ENCODE data around the gene GIT2.
"Not testable (repeated sequence)": the region's sequence is repeated elsewhere in the genome, so short reads cannot be mapped to it uniquely, and the experiment has no call there.

GIT2 gene, protein sequence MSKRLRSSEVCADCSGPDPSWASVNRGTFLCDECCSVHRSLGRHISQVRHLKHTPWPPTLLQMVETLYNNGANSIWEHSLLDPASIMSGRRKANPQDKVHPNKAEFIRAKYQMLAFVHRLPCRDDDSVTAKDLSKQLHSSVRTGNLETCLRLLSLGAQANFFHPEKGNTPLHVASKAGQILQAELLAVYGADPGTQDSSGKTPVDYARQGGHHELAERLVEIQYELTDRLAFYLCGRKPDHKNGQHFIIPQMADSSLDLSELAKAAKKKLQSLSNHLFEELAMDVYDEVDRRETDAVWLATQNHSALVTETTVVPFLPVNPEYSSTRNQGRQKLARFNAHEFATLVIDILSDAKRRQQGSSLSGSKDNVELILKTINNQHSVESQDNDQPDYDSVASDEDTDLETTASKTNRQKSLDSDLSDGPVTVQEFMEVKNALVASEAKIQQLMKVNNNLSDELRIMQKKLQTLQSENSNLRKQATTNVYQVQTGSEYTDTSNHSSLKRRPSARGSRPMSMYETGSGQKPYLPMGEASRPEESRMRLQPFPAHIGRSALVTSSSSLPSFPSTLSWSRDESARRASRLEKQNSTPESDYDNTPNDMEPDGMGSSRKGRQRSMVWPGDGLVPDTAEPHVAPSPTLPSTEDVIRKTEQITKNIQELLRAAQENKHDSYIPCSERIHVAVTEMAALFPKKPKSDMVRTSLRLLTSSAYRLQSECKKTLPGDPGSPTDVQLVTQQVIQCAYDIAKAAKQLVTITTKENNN

GRCh38 chr12:109995686-109996482, at the start of gene GIT2:
GIT2 (minus strand) TSS chr12:109996368; CDS start chr12:109996224, 144 bp downstream.
- FAIRE-seq, result no peak
- DNase-seq (ENCODE audit: low spot score), result peak; percentile 74

- DNase-seq (ENCODE audit: low spot score) (no peak), FAIRE-seq (no peak)
Observed at GRCh38 chr12:110042264-110042663, 46.1 kb upstream of the GIT2 start.

DNA sequence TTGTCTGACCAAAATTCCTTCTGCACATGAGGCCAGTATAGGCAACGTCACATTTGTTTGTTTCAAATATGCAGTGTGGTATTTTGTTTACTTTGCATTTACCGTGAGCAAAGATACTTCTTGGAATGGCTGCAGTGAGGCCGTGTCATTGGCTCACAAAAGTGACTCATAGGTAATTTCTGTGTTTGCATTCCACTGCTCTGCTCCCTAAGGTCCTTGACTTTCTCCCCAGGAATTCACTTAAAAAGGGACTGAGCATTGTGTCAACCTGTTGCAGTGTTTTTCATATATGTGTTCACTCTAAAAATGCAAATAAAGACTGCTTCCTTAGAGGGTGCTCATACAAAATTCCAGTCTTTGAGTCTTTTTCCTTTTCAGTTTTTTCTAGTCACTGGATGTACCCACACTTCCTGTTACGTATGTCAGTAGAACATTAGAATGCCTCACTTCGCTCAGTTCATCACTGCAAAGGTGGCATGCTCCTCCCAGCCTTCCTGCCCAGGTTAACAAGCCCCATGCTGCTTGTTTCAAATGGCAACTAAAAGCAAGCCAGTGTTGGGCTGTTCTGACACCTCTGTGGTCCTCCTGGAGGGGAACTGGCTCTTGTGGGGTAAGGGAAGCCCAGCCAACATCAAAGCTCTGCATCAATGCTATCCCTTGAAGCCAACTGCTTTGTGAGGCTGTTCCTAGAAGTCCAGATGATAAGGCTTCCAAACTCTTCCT, 43.1 kb upstream of the GIT2 start:
- FAIRE-seq (peak; percentile 75), DNase-seq (ENCODE audit: low spot score) (peak; percentile 71)

- DNase-seq (ENCODE audit: low spot score) (no peak), FAIRE-seq (no peak)
Observed at GRCh38 chr12:110038741-110039084, 42.5 kb upstream of the GIT2 start.

DNA sequence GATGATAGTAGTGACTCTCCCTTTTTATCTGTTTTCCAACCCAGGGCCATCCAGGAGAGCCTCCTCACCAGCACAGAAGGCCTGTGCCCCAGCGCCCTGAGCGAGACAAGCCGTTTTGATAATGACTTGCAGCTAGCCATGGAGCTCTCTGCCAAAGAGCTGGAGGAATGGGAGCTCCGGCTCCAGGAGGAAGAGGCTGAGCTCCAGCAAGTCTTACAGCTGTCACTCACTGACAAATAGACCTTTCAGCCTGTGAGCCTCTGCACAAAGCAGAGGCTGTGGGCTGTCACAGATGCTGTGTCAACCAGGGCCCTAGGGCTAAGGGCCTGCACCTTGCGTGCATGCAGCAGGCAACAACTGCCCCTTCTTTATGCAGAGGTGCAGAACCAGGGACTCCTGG, 41.1 kb upstream of the GIT2 start:
- DNase-seq (ENCODE audit: low spot score) (no peak), FAIRE-seq (no peak)

- FAIRE-seq (no peak), DNase-seq (ENCODE audit: low spot score) (no peak)
Observed at GRCh38 chr12:110035534-110036104, 39.5 kb upstream of the GIT2 start.

DNA sequence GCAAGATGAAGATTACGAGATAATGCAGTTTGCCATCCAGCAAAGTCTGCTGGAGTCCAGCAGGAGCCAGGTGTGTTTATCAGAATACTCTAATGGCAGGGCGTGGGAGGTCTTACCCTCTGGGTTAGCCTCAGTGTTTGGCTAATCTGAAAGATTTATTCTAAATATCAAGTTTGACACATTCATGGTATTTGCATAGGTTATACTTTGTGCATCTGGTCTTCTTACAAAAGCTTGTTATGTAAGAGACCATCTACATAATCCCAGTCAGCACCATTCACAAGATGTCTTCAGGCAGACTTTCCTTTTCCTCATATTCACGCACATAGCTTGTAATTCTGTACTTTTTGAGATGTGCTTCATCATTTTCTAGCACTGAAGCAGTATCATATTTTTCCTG, 37.7 kb upstream of the GIT2 start:
- DNase-seq (ENCODE audit: low spot score), result no peak
- FAIRE-seq, result no peak

DNA sequence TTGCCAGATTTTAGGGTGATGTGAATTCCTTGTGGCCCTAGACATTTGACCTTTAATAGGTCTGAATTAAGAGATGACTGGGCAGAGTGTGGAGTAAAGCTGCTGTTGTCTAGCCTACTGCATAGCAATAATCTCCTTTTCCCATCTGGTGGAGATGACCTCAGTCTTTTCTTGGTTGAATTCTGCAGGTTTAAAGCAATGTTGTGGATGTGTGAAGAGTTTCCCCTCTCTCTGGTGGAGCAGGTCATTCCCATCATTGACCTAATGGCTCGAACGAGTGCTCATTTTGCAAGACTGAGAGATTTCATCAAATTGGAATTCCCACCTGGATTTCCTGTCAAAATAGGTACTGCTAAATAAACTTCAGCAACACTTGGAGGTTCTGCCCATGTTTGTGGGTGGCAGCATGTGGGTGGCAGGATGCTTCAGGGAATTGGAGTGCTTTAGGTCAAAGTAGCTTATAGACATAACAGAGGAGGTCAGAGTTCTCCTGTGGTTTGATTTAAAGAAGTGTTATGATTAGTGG, 33.2 kb upstream of the GIT2 start:
- FAIRE-seq, result no peak
- no peak for DNase-seq (ENCODE audit: low spot score)

- no peak for DNase-seq (ENCODE audit: low spot score)
- no peak for FAIRE-seq
Observed at GRCh38 chr12:110028323-110028722, 32.2 kb upstream of the GIT2 start.

GRCh38 chr12:110024051-110024450, 27.9 kb upstream of the GIT2 start:
- no peak for FAIRE-seq
- no peak for DNase-seq (ENCODE audit: low spot score)

DNA sequence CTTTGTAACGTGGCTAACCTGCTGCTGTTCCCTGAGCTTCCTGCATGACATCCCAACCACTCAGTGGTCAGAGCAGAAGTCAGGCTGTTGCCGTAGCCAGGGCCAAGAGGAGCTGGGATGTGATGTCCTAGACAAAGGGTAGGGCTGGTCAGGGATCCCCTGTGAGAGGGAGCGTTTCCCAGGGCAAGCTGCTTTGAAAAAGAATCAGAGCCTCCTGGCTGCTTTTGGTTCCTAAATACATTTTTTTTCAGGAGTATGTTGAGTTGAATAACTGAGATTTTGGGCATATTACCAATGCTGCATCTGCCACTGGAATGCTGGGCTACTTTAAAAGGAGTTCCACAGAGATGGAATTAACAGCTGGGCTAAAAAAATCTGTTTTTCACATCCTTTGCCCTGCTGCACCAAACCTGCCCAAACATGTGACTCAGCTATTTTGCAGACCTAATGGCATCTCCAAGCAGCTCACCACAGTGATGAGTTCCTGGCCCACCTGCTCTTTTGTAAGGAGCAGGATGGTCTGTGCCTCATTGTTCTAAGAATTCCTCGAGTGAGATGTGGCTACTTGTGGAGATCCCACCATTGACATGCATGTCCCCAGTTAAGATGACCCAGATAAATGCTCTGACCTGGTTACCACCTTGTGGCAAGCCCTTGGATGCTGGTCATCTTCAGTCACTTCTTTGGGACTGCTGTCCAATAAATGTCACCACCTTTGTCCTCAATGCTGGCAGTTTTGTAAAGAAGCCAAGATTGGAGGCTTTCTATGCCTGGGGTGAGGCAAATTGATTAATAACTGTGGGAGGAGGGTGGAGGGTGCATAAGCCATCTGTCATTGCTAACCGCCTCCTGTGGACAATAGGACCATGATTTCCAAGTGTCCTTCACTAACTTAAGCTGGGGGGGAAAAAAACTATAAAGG, 27.2 kb upstream of the GIT2 start:
- no peak for FAIRE-seq
- no peak for DNase-seq (ENCODE audit: low spot score)

- no peak for FAIRE-seq
- DNase-seq (ENCODE audit: low spot score), result no peak
Observed at GRCh38 chr12:110020956-110021355, 24.8 kb upstream of the GIT2 start.

- no peak for DNase-seq (ENCODE audit: low spot score)
- FAIRE-seq, result no peak
Observed at GRCh38 chr12:110015132-110015531, 19.0 kb upstream of the GIT2 start.

DNA sequence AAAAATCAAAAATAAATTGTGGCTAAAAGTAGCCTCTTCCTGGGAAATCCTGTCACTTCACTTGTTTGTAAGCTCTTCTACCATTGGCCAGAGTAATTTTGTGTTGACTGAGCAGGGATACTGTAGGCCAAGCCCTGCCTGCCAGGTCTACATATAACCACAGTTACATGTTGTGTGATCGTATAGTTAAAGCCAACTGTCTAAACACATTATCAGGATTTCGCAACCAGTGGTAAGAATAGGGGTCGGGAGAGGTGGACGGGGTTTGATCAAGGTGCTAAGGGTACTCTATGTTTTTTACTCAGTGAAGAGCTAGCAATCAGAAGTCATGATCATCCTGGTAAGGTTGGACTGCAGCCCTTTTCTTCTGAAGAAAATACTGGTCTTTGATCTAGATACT, 16.5 kb upstream of the GIT2 start:
- no peak for FAIRE-seq

GRCh38 chr12:110012137-110012536, 16.0 kb upstream of the GIT2 start:
- FAIRE-seq (no peak), DNase-seq (ENCODE audit: low spot score) (no peak)

More for the DNA sequence above, 16.5 kb upstream of the GIT2 start:
- no peak for DNase-seq (ENCODE audit: low spot score)

DNA sequence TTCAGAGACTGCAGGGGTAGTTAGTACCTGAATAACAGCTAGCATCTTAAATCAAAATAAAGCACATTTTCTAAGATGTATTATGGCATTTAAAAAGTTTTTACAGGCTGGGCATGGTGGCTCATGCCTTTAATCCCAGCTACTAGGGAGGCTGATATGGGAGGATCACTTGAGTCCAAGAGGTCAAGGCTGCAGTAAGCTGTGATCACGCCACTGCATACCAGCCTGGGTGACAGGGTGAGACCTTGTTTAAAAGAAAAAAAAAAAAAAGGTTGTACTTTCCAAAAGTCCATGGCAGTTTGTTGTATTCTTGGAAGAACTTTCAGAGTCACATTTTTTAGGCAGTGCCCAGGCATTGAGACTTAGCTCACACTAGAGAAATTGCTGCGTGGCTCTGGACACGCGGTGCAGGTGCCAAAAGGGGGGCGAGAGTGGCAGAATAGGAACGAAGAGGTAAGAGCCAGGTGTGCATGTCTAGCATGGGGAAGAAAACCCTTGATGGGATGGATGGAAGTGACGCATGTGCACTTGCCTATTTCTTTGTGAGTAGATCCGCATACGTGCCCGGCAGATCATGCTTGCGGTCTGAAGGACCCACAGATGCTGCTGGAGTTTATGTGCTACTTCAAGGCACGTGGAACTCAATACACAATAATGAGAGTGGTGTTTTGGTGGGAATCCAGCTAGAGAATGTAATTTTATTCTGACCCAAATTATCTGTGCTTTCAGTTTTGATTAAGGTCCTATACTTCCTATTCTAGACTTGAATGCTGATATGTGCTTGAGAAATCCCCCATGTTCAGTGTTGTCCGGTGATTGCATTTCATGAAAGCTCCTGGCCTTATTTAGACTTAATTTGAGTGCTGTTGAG, 14.9 kb upstream of the GIT2 start:
- DNase-seq (ENCODE audit: low spot score) (no peak), FAIRE-seq (no peak)

- not testable (repeated sequence) for DNase-seq (ENCODE audit: low spot score)
Observed at GRCh38 chr12:110008681-110009398, 12.7 kb upstream of the GIT2 start.

GRCh38 chr12:110007881-110008280, 11.7 kb upstream of the GIT2 start:
- FAIRE-seq (no peak), DNase-seq (ENCODE audit: low spot score) (no peak)

More at GRCh38 chr12:110008681-110009398, 12.7 kb upstream of the GIT2 start:
- not testable (repeated sequence) for FAIRE-seq

All from RCC 7860 (cell line).